Measurements from ENCODE around the gene TNFAIP1. TPM values are rescaled to one million over a fixed set of nuclear protein-coding genes. Genes with fewer than 3 reads are reported as not detected.

The TNFAIP1 gene
- total and polyA plus RNA-seq, 2 of the 4 experiments (the other 2 are of a cell fraction): 49.1 to 62.9 TPM

DNA sequence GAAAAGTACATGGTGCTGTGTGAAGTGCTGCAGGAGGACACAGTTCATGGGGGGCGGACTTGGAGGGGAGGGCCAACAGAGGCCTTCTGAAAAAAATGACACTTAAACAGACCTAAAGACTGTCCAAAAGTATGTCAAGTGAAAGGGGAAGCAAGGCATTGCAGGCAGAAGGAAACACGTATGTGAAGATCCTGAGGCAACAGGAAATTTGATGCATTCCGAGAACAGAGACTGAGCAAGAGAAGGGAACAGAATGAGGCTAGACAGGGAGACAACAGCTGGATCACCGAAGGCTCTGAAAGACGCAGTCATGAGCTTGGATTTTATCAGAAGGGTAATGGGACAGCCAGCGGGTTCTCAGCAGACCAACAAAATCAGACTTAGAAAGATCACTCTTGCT lies 1.4 kb upstream of the TNFAIP1 start:
- peak overlapping the region; percentile 92 for H3K4me2 ChIP-seq (ENCODE audit: low read depth, low read length)
- TSS peak; percentile 27 for BruUV-seq (replicated peaks)
- peaks cover 12% of the 10 kb centered on the region for H3K9me1 ChIP-seq (ENCODE audit: insufficient read depth, low read length)
- H2BK15ac ChIP-seq (ENCODE audit: low read depth, low read length): no peak overlapping the region
- dilution Hi-C loops (cut with HindIII; ENCODE audit: low sequenced_read_pairs, unreplicated experiment): no loop called here
- in situ Hi-C loops (cut with MboI; ENCODE audit: low sequenced_read_pairs): loop anchor here (25.0 kb wide), 1 partner anchor 797 kb away; no protein-coding TSS in a partner anchor
- peak overlapping the region; percentile 92 for H2AK9ac ChIP-seq (replicated peaks; ENCODE audit: low read depth, low read length, poor library complexity)
- TF ChIP-seq SMC3 (IDR thresholded peaks at IDR 0.05; ENCODE audit: low read depth, low read length) (no peak), POLR2A (IDR thresholded peaks at IDR 0.05; ENCODE audit: low read depth, low read length) (no peak), RAD21 (IDR thresholded peaks at IDR 0.05; ENCODE audit: low read length) (no peak), MAFK (IDR thresholded peaks at IDR 0.05; ENCODE audit: low read depth, low read length) (no peak), NFE2L2 (IDR thresholded peaks at IDR 0.05; ENCODE audit: low read depth, low read length) (no peak), BHLHE40 (IDR thresholded peaks at IDR 0.05; ENCODE audit: low read depth, low read length) (no peak), CEBPB (IDR thresholded peaks at IDR 0.05; ENCODE audit: low read depth, low read length) (no peak), MXI1 (IDR thresholded peaks at IDR 0.05; ENCODE audit: borderline replicate concordance, low read depth, low read length) (no peak), CHD1 (IDR thresholded peaks at IDR 0.05; ENCODE audit: low read depth, low read length) (no peak), RCOR1 (IDR thresholded peaks at IDR 0.05; ENCODE audit: insufficient replicate concordance, low read length) (no peak), RFX5 (IDR thresholded peaks at IDR 0.05; ENCODE audit: low read depth, low read length) (no peak), MAZ (IDR thresholded peaks at IDR 0.05; ENCODE audit: borderline replicate concordance, low read depth, low read length) (no peak), FOS (IDR thresholded peaks at IDR 0.05; ENCODE audit: low read depth, low read length) (no peak)
- TF ChIP-seq, protein P1, sequence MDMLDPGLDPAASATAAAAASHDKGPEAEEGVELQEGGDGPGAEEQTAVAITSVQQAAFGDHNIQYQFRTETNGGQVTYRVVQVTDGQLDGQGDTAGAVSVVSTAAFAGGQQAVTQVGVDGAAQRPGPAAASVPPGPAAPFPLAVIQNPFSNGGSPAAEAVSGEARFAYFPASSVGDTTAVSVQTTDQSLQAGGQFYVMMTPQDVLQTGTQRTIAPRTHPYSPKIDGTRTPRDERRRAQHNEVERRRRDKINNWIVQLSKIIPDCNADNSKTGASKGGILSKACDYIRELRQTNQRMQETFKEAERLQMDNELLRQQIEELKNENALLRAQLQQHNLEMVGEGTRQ (IDR thresholded peaks at IDR 0.05; ENCODE audit: low read depth, low read length): no peak
- TF ChIP-seq, protein P2, sequence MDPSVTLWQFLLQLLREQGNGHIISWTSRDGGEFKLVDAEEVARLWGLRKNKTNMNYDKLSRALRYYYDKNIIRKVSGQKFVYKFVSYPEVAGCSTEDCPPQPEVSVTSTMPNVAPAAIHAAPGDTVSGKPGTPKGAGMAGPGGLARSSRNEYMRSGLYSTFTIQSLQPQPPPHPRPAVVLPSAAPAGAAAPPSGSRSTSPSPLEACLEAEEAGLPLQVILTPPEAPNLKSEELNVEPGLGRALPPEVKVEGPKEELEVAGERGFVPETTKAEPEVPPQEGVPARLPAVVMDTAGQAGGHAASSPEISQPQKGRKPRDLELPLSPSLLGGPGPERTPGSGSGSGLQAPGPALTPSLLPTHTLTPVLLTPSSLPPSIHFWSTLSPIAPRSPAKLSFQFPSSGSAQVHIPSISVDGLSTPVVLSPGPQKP (IDR thresholded peaks at IDR 0.05; ENCODE audit: borderline replicate concordance, low read depth, low read length): no peak
- TF ChIP-seq, protein P3, sequence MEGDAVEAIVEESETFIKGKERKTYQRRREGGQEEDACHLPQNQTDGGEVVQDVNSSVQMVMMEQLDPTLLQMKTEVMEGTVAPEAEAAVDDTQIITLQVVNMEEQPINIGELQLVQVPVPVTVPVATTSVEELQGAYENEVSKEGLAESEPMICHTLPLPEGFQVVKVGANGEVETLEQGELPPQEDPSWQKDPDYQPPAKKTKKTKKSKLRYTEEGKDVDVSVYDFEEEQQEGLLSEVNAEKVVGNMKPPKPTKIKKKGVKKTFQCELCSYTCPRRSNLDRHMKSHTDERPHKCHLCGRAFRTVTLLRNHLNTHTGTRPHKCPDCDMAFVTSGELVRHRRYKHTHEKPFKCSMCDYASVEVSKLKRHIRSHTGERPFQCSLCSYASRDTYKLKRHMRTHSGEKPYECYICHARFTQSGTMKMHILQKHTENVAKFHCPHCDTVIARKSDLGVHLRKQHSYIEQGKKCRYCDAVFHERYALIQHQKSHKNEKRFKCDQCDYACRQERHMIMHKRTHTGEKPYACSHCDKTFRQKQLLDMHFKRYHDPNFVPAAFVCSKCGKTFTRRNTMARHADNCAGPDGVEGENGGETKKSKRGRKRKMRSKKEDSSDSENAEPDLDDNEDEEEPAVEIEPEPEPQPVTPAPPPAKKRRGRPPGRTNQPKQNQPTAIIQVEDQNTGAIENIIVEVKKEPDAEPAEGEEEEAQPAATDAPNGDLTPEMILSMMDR (conservative IDR thresholded peaks at IDR 0.05; ENCODE audit: low read depth, low read length): no peak
- no peak overlapping the region for H4K91ac ChIP-seq (ENCODE audit: insufficient read depth, low read depth, low read length)
- no peak for ATAC-seq (ENCODE audit: low read depth)
- ChIA-PET POLR2A (ENCODE audit: unreplicated experiment) (interaction anchor here (0.6 to 1.8 kb wide), 2 partner anchors 13 to 142 kb away, joined by 6 to 8 read pairs; no protein-coding TSS in a partner anchor), CTCF (interaction anchor here (0.8 kb wide), 1 partner anchor 83 kb away, joined by 3 read pairs; no protein-coding TSS in a partner anchor)
- H2BK5ac ChIP-seq (ENCODE audit: low read depth, low read length, poor library complexity, severe bottlenecking): no peak overlapping the region
- intact Hi-C loops (cut with micrococcal nuclease): loop anchor here (5.0 to 10.0 kb wide), 2 partner anchors 82 to 289 kb away; partner anchors contain the start of gene NLK
- H3K9me3 ChIP-seq (ENCODE audit: control insufficient read depth, insufficient read depth, low read length): no peaks in the 10 kb centered on the region
- peaks cover 35 to 82% of the 10 kb centered on the region in 2 experiments for H3K79me1 ChIP-seq (ENCODE audit: low read depth in 1 of 2, low read length in 2 of 2)
- H3K56ac ChIP-seq (ENCODE audit: extremely low read depth, insufficient read depth, low read length): no peak overlapping the region
- H3K4me1 ChIP-seq (ENCODE audit: control insufficient read depth, insufficient read depth, low read length): peaks cover 13% of the 10 kb centered on the region
- peak overlapping the region; percentile 90 for H3K14ac ChIP-seq (replicated peaks; ENCODE audit: low read depth, low read length)
- 53% methylated on average over 5 of the region's 6 CpGs; no CpG with 5 or more reads in 1 of the 2 experiments for WGBS, 2 experiments (ENCODE audit: extremely low coverage in 2 of 2, insufficient read length in 1 of 2)
- H3K4me3 ChIP-seq (ENCODE audit: insufficient read depth, low read depth, low read length): peak overlapping the region; percentile 59
- no peak overlapping the region for H2BK20ac ChIP-seq (ENCODE audit: low read depth, low read length)
- no peaks in the 10 kb centered on the region for H3K27me3 ChIP-seq (ENCODE audit: control insufficient read depth, insufficient read depth, low read length)
- peak overlapping the region; percentile 44 for H3K4ac ChIP-seq (ENCODE audit: low read depth, low read length)
- no peak overlapping the region for H2BK120ac ChIP-seq (ENCODE audit: low read depth, low read length)
- H3K27ac ChIP-seq (ENCODE audit: insufficient read depth, low read length): peak overlapping the region; percentile 60; the same call in 1 of the 2 replicates
- DNase-seq: peak; percentile 19
- peak overlapping the region; percentile 74; the same call in 1 of the 2 replicates for H3K23ac ChIP-seq (ENCODE audit: low read depth, low read length)
- no peak overlapping the region for H4K5ac ChIP-seq (ENCODE audit: low read depth, low read length)
- peak overlapping the region; percentile 82 for H3K9ac ChIP-seq (ENCODE audit: low read depth, low read length)
- peaks cover 21% of the 10 kb centered on the region for H3K36me3 ChIP-seq (ENCODE audit: control insufficient read depth, insufficient read depth, low read length)
- no peak overlapping the region for H2AFZ ChIP-seq (replicated peaks; ENCODE audit: low read length, poor library complexity)
- H4K8ac ChIP-seq (ENCODE audit: low read depth in 2 of 2, low read length in 2 of 2): peak overlapping the region in 1 of 2 experiments; percentile 62; a peak in 2 of 4 replicates
- peak overlapping the region; percentile 40; the same call in 1 of the 2 replicates for H2AK5ac ChIP-seq (ENCODE audit: low read depth, low read length)
- no peak overlapping the region for H3K18ac ChIP-seq (ENCODE audit: low read depth, low read length)
- peaks cover 41% of the 10 kb centered on the region; the same call in 1 of the 2 replicates for H4K20me1 ChIP-seq (ENCODE audit: insufficient read depth, low read length)

Measured in IMR-90 (cell line).